HEK293 (cell line): Measurements from ENCODE around the gene FAM120A.

Experiments
- CTCF ChIA-PET: fragments of 350-600 bp; formaldehyde crosslinking; extraction: SDS; loops from one replicate; lab custom pipeline; 2021; ENCODE audit warnings: antibody characterized with exemption; lab: Yijun Ruan, JAX
- POLR2A ChIA-PET: fragments of 300-600 bp; formaldehyde crosslinking; extraction: SDS; loops from one replicate; lab custom pipeline; 2020; ENCODE audit warnings: antibody characterized with exemption, inconsistent platforms; lab: Yijun Ruan, JAX
- H3K27ac ChIP-seq: fragments of 200-500 bp; sonication (Bioruptor generic); 2 replicates; pipeline ENCODE4 v1.5.1; 2014; ENCODE audit warnings: low read depth, low read length, control low read depth, inconsistent platforms; ENCODE audit errors: extremely low read depth
- H3K36me3 ChIP-seq, 2 experiments: fragments of 200-500 bp in 1 of 2; sonication (Bioruptor generic) in 1 of 2; 1 replicate in 1 of 2; 2 replicates in 1 of 2; pipeline ENCODE4 v1.5.1; 2014 to 2017; ENCODE audit warnings: inconsistent platforms in 2 of 2, low read length in 2 of 2; ENCODE audit not compliant: control insufficient read depth in 2 of 2, insufficient read depth in 1 of 2
- H3K4me1 ChIP-seq: fragments of 200-500 bp; sonication (Bioruptor generic); 2 replicates; pipeline ENCODE4 v1.5.1; 2014; ENCODE audit warnings: mild to moderate bottlenecking, low read length, inconsistent platforms; ENCODE audit not compliant: control insufficient read depth, insufficient read depth
- H3K4me3 ChIP-seq: 2 replicates; pipeline ENCODE4 v1.5.1; 2011; ENCODE audit warnings: low read depth, mild to moderate bottlenecking, control low read depth, low read length, moderate library complexity
- H3K9me3 ChIP-seq: fragments of 200-500 bp; sonication (Bioruptor generic); 2 replicates; pipeline ENCODE4 v1.5.1; 2014; ENCODE audit warnings: low read depth, low read length, inconsistent platforms; ENCODE audit not compliant: control insufficient read depth, insufficient read depth
- ATF2 ChIP-seq: fragments of 450-650 bp; formaldehyde crosslinking; IDR thresholded peaks from 2 replicates; pipeline ENCODE4 v1.5.1; 2016; ENCODE audit warnings: missing biosample characterization, missing genetic modification characterization, low read depth
- KLF9 ChIP-seq: fragments of 450-650 bp; formaldehyde crosslinking; IDR thresholded peaks from 2 replicates; pipeline ENCODE4 v1.5.1; 2016; ENCODE audit warnings: missing biosample characterization, missing genetic modification characterization, low read depth
- OVOL3 ChIP-seq: fragments of 450-650 bp; formaldehyde crosslinking; IDR thresholded peaks from 2 replicates; pipeline ENCODE4 v1.5.1; 2016; ENCODE audit warnings: missing biosample characterization, missing genetic modification characterization
- SALL2 ChIP-seq: fragments of 450-650 bp; formaldehyde crosslinking; IDR thresholded peaks from 2 replicates; pipeline ENCODE4 v1.5.0; 2017; ENCODE audit warnings: missing biosample characterization, mild to moderate bottlenecking, missing genetic modification characterization, borderline replicate concordance
- SCRT2 ChIP-seq: fragments of 450-650 bp; formaldehyde crosslinking; IDR thresholded peaks from 2 replicates; pipeline ENCODE4 v1.5.1; 2016; ENCODE audit warnings: missing biosample characterization, missing genetic modification characterization
- YY2 ChIP-seq: fragments of 450-650 bp; formaldehyde crosslinking; IDR thresholded peaks from 2 replicates; pipeline ENCODE4 v1.5.1; 2016; ENCODE audit warnings: missing biosample characterization, missing genetic modification characterization
- ZBTB21 ChIP-seq: fragments of 450-650 bp; formaldehyde crosslinking; IDR thresholded peaks from 2 replicates; pipeline ENCODE4 v1.5.1; 2017; ENCODE audit warnings: missing biosample characterization, missing genetic modification characterization
- ZNF114 ChIP-seq: fragments of 450-650 bp; formaldehyde crosslinking; IDR thresholded peaks from 2 replicates; pipeline ENCODE4 v1.5.0; 2017; ENCODE audit warnings: missing biosample characterization, missing genetic modification characterization
- ZNF138 ChIP-seq: fragments of 450-650 bp; formaldehyde crosslinking; IDR thresholded peaks from 2 replicates; pipeline ENCODE4 v1.5.1; 2016; ENCODE audit warnings: missing biosample characterization, missing genetic modification characterization, borderline replicate concordance
- ZNF16 ChIP-seq: fragments of 450-650 bp; formaldehyde crosslinking; IDR thresholded peaks from 2 replicates; pipeline ENCODE4 v1.5.1; 2016; ENCODE audit warnings: low read depth, missing biosample characterization, missing genetic modification characterization
- ZNF174 ChIP-seq: fragments of 450-650 bp; formaldehyde crosslinking; IDR thresholded peaks from 2 replicates; pipeline ENCODE4 v1.5.0; 2017; ENCODE audit warnings: missing biosample characterization, mild to moderate bottlenecking, missing genetic modification characterization
- ZNF211 ChIP-seq: fragments of 450-650 bp; formaldehyde crosslinking; IDR thresholded peaks from 2 replicates; pipeline ENCODE4 v1.5.1; 2016; ENCODE audit warnings: low read depth, missing biosample characterization, missing genetic modification characterization
- ZNF26 ChIP-seq: fragments of 450-650 bp; formaldehyde crosslinking; IDR thresholded peaks from 2 replicates; pipeline ENCODE4 v1.5.1; 2016; ENCODE audit warnings: missing biosample characterization, missing genetic modification characterization
- ZNF280D ChIP-seq: fragments of 450-650 bp; formaldehyde crosslinking; IDR thresholded peaks from 2 replicates; pipeline ENCODE4 v1.5.1; 2016; ENCODE audit warnings: missing biosample characterization, missing genetic modification characterization
- ZNF292 ChIP-seq: fragments of 450-650 bp; formaldehyde crosslinking; IDR thresholded peaks from 2 replicates; pipeline ENCODE4 v1.5.1; 2016; ENCODE audit warnings: low read depth, missing biosample characterization, missing genetic modification characterization, borderline replicate concordance
- ZNF341 ChIP-seq: fragments of 450-650 bp; formaldehyde crosslinking; IDR thresholded peaks from 2 replicates; pipeline ENCODE4; 2016; ENCODE audit warnings: low read depth, missing biosample characterization, missing genetic modification characterization
- ZNF350 ChIP-seq: fragments of 450-650 bp; formaldehyde crosslinking; IDR thresholded peaks from 2 replicates; pipeline ENCODE4 v1.5.0; 2017; ENCODE audit warnings: missing biosample characterization, mild to moderate bottlenecking, missing genetic modification characterization
- ZNF366 ChIP-seq: fragments of 450-650 bp; formaldehyde crosslinking; conservative IDR thresholded peaks from 2 replicates; pipeline ENCODE4 v1.5.1; 2016; ENCODE audit warnings: missing biosample characterization, missing genetic modification characterization
- ZNF501 ChIP-seq: fragments of 450-650 bp; formaldehyde crosslinking; IDR thresholded peaks from 2 replicates; pipeline ENCODE4 v1.5.1; 2016; ENCODE audit warnings: missing biosample characterization, missing genetic modification characterization
- ZNF510 ChIP-seq: fragments of 450-650 bp; formaldehyde crosslinking; IDR thresholded peaks from 2 replicates; pipeline ENCODE4 v1.5.1; 2018; ENCODE audit warnings: mild to moderate bottlenecking, missing genetic modification characterization, missing biosample characterization; ENCODE audit not compliant: insufficient replicate concordance
- ZNF521 ChIP-seq: fragments of 450-650 bp; formaldehyde crosslinking; IDR thresholded peaks from 2 replicates; pipeline ENCODE4 v1.5.1; 2017; ENCODE audit warnings: missing biosample characterization, mild to moderate bottlenecking, missing genetic modification characterization
- ZNF544 ChIP-seq: fragments of 450-650 bp; formaldehyde crosslinking; IDR thresholded peaks from 2 replicates; pipeline ENCODE4 v1.5.0; 2017; ENCODE audit warnings: missing biosample characterization, missing genetic modification characterization
- ZNF596 ChIP-seq: fragments of 450-650 bp; IDR thresholded peaks from 2 replicates; pipeline ENCODE4 v1.5.0; 2018; ENCODE audit warnings: missing biosample characterization, mild to moderate bottlenecking, missing genetic modification characterization, moderate library complexity
- ZNF621 ChIP-seq: fragments of 450-650 bp; formaldehyde crosslinking; IDR thresholded peaks from 2 replicates; pipeline ENCODE4 v1.5.1; 2017; ENCODE audit warnings: missing biosample characterization, missing genetic modification characterization
- ZNF629 ChIP-seq: fragments of 450-650 bp; formaldehyde crosslinking; IDR thresholded peaks from 2 replicates; pipeline ENCODE4 v1.5.1; 2017; ENCODE audit warnings: missing biosample characterization, missing genetic modification characterization

FAM120A gene

GRCh38 chr9:93486268-93486667 lies 34.8 kb downstream of the FAM120A start:
- H3K36me3 ChIP-seq = peaks cover 0 to 26% of the 10 kb centered on the region in 2 experiments; a peak in 2 of 3 replicates

GRCh38 chr9:93488244-93488643 lies 36.8 kb downstream of the FAM120A start:
- Histone ChIP-seq H3K27ac (no peak overlapping the region), H3K4me1 (no peaks in the 10 kb centered on the region), H3K4me3 (no peak overlapping the region), H3K36me3 (peaks cover 0 to 26% of the 10 kb centered on the region in 2 experiments; a peak in 2 of 3 replicates), H3K9me3 (no peaks in the 10 kb centered on the region)
- ChIA-PET POLR2A (no interaction called here), CTCF (no interaction called here)
- TF ChIP-seq ZNF114 = no peak
- TF ChIP-seq ZNF544 = no peak
- no peak for TF ChIP-seq ZNF629 (tag by site-specific recombination)
- no peak for TF ChIP-seq ZNF350 (tag by site-specific recombination)
- no peak for TF ChIP-seq ZNF292 (tag by site-specific recombination)
- TF ChIP-seq ZNF621 (tag by site-specific recombination) = no peak
- no peak for TF ChIP-seq ZNF366 (tag by site-specific recombination)
- no peak for TF ChIP-seq ZNF596 (tag by site-specific recombination)
- no peak for TF ChIP-seq ZNF211 (tag by site-specific recombination)
- no peak for TF ChIP-seq YY2 (tag by site-specific recombination)
- TF ChIP-seq SALL2 (tag by site-specific recombination) = no peak
- no peak for TF ChIP-seq ZNF16 (tag by site-specific recombination)
- TF ChIP-seq OVOL3 (tag by site-specific recombination) = no peak

More at GRCh38 chr9:93486268-93486667, 34.8 kb downstream of the FAM120A start:
- H3K27ac ChIP-seq = no peak overlapping the region
- POLR2A ChIA-PET = no interaction called here
- CTCF ChIA-PET = interaction anchor here (1.2 kb wide), 1 partner anchor 106 kb away, joined by 3 read pairs; no protein-coding TSS in a partner anchor
- H3K4me1 ChIP-seq = no peaks in the 10 kb centered on the region
- H3K9me3 ChIP-seq = no peaks in the 10 kb centered on the region
- TF ChIP-seq ZNF510 (tag by site-specific recombination) = no peak
- no peak for TF ChIP-seq ZNF341 (tag by site-specific recombination)
- no peak overlapping the region for H3K4me3 ChIP-seq

- ChIA-PET CTCF (interaction anchor here (0.9 kb wide), 1 partner anchor 10 kb away, joined by 3 read pairs; no protein-coding TSS in a partner anchor), POLR2A (no interaction called here)
- Histone ChIP-seq H3K4me3 (no peak overlapping the region), H3K36me3 (peaks cover 0 to 40% of the 10 kb centered on the region in 2 experiments; a peak in 2 of 3 replicates), H3K27ac (no peak overlapping the region), H3K9me3 (no peaks in the 10 kb centered on the region), H3K4me1 (no peaks in the 10 kb centered on the region)
- TF ChIP-seq ZNF521 (tag by site-specific recombination) (no peak), ZBTB21 (tag by site-specific recombination) (no peak), SCRT2 (tag by site-specific recombination) (no peak), ZNF350 (tag by site-specific recombination) (no peak), ZNF138 (tag by site-specific recombination) (no peak), ZNF26 (tag by site-specific recombination) (no peak), ZNF280D (tag by site-specific recombination) (no peak), ZNF501 (tag by site-specific recombination) (no peak), KLF9 (tag by site-specific recombination) (no peak), ZNF174 (tag by site-specific recombination) (no peak), ATF2 (tag by site-specific recombination) (no peak)
Observed at GRCh38 chr9:93491593-93492232, 40.2 kb downstream of the FAM120A start.
